Spleen (tissue), 11 donors: ENCODE data around the gene CST3. TPM values are rescaled to one million over a fixed set of nuclear protein-coding genes. Genes with fewer than 3 reads are reported as not detected.

ENCODE experiments used
- DNase-seq: peaks from one replicate; pipeline ENCODE4 v3.0.0-alpha.2; 2020
- H3K27ac ChIP-seq, 8 donors: fragments of 200-600 bp; sonication (generic) in 7 of 8; 1 replicate in 4 of 8; 2 replicates in 4 of 8; pipeline versions ENCODE4 v1.5.0 to v1.8.0; 2016 to 2021; ENCODE audit warnings: inconsistent platforms in 4 of 8, mild to moderate bottlenecking in 4 of 8, moderate library complexity in 1 of 8
- H3K27me3 ChIP-seq, 7 donors: fragments of 200-600 bp; sonication (generic) in 6 of 7; replicated peaks in 1 of 7; 1 replicate in 4 of 7; 2 replicates in 3 of 7; pipeline versions ENCODE4 v1.5.0 to v1.8.0; 2016 to 2021; ENCODE audit warnings: inconsistent platforms in 3 of 7, mild to moderate bottlenecking in 1 of 7
- H3K36me3 ChIP-seq, 6 donors: fragments of 200-600 bp; sonication (generic) in 5 of 6; 1 replicate in 4 of 6; 2 replicates in 2 of 6; pipeline versions ENCODE4 v1.5.0 to v1.8.0; 2016 to 2021; ENCODE audit warnings: inconsistent platforms in 2 of 6
- H3K4me1 ChIP-seq, 6 donors: fragments of 200-600 bp; sonication (generic) in 5 of 6; 1 replicate in 3 of 6; 2 replicates in 3 of 6; pipeline versions ENCODE4 v1.5.0 to v1.8.0; 2016 to 2021; ENCODE audit warnings: inconsistent platforms in 3 of 6
- H3K4me3 ChIP-seq, 8 donors: fragments of 200-600 bp; sonication (generic) in 7 of 8; 1 replicate in 4 of 8; 2 replicates in 4 of 8; pipeline versions ENCODE4 v1.5.0 to v1.8.0; 2016 to 2021; ENCODE audit warnings: inconsistent platforms in 4 of 8, mild to moderate bottlenecking in 4 of 8, moderate library complexity in 2 of 8
- H3K9me3 ChIP-seq, 8 donors: fragments of 200-600 bp; sonication (generic) in 7 of 8; 1 replicate in 4 of 8; 2 replicates in 4 of 8; pipeline versions ENCODE4 v1.5.0 to v1.8.0; 2016 to 2021; ENCODE audit warnings: inconsistent platforms in 4 of 8
- CTCF ChIP-seq, 11 experiments: fragments of 200-600 bp in 7 of 11; fragments of 450-650 bp in 4 of 11; sonication (generic) in 4 of 11; IDR thresholded peaks in 8 of 11; conservative IDR thresholded peaks in 3 of 11; 1 replicate in 7 of 11; 2 replicates in 4 of 11; pipeline versions ENCODE4 v1.4.0 to v1.8.0; 2016 to 2021; ENCODE audit warnings: antibody characterized with exemption in 11 of 11, inconsistent platforms in 4 of 11, mild to moderate bottlenecking in 1 of 11
- POLR2A ChIP-seq, 3 donors: fragments of 450-650 bp; IDR thresholded peaks; one replicate each; pipeline ENCODE4 v1.5.1; 2017; ENCODE audit warnings: antibody characterized with exemption in 3 of 3, mild to moderate bottlenecking in 1 of 3
- POLR2AphosphoS5 ChIP-seq, 3 donors: sonication (generic); formaldehyde crosslinking; IDR thresholded peaks; one replicate each; pipeline ENCODE4 v1.5.1; 2017; ENCODE audit warnings: antibody characterized with exemption in 3 of 3
- WGBS, 5 donors: extraction: QIAGEN DNeasy Blood & Tissue Kit in 3 of 5; methylation state at CpG; one replicate each; pipeline versions ENCODE4 v1.1.5 to v1.1.7; 2013 to 2018; 5-methylcytosine and 5-hydroxymethylcytosine counted together
- intact Hi-C: fragments of 100-400 bp; cut with DNase I; formaldehyde crosslinking; loops from one replicate; pipeline ENCODE4 v1.15.0; 2023; ENCODE audit warnings: low total_unique reads
- polyA plus RNA-seq, 3 donors: library from polyadenylated mRNA; stranded (reverse); fragments of 200-250 nt; gene quantifications; one replicate each; pipeline ENCODE4 v1.2.1, GENCODE V29; 2013
- total RNA-seq, 7 donors: library from RNA; depleted of rRNA in 3 of 7; stranded (reverse); fragments of >200 nt in 3 of 7; fragmentation: NEBNext Ultra II Directional in 4 of 7; extraction: Animal tissue kit (Norgen Biotek cat#: 25700) in 4 of 7; gene quantifications; one replicate each; pipeline versions ENCODE4 v1.1.0 to v1.2.1, GENCODE V29; 2016 to 2021
- donor health status: healthy with polysubstance abuse.
- donor health status: DM: no; HTN: no; CAD: no; lungs with moderate emphysema.
- donor health status: DM: no; HTN: no; CAD: no.
- donor health status: Bipolar disorder and iron deficiency.
- donor health status: healthy.
- donor health status: DM: no; HTN: no; CAD: no.
- donor health status: DM: yes; HTN: yes; CAD: no.

The CST3 gene
- total and polyA plus RNA-seq, 10 donors, result 199 to 1,082 (median 595) TPM

GRCh38 chr20:23652926-23653325, 15.2 kb upstream of the CST3 start:
- Histone ChIP-seq H3K36me3 (no peaks in the 10 kb centered on the region), H3K9me3 (no peaks in the 10 kb centered on the region), H3K4me3 (no peak overlapping the region), H3K4me1 (peaks cover 7 to 35% (median 15%) of the 10 kb centered on the region in 6 donors), H3K27ac (no peak overlapping the region), H3K27me3 (peaks cover 0 to 6% (median 0%) of the 10 kb centered on the region in 7 donors)
- intact Hi-C loops, result no loop called here
- WGBS, 5 donors, result 69 to 100% (median 84%) methylated on average over 2 of the region's 2 CpGs
- DNase-seq, result no peak
- TF ChIP-seq POLR2AphosphoS5 (IDR thresholded peaks at IDR 0.05) (no peak), CTCF (IDR thresholded peaks at IDR 0.05 in 8 of 11, conservative IDR thresholded peaks at IDR 0.05 in 3 of 11) (no peak), POLR2A (IDR thresholded peaks at IDR 0.05) (no peak)

- TF ChIP-seq POLR2A (IDR thresholded peaks at IDR 0.05), result no peak
- H3K27me3 ChIP-seq, result peaks cover 0 to 6% (median 0%) of the 10 kb centered on the region in 7 donors
- peaks cover 7 to 35% (median 15%) of the 10 kb centered on the region in 6 donors for H3K4me1 ChIP-seq
- H3K36me3 ChIP-seq, result no peaks in the 10 kb centered on the region
- intact Hi-C loops, result no loop called here
- DNase-seq, result no peak
- H3K9me3 ChIP-seq, result no peaks in the 10 kb centered on the region
- no peak overlapping the region for H3K4me3 ChIP-seq
- no peak overlapping the region for H3K27ac ChIP-seq
Measured at GRCh38 chr20:23652371-23652770, 14.6 kb upstream of the CST3 start.

GRCh38 chr20:23651117-23651516, 13.4 kb upstream of the CST3 start:
- intact Hi-C loops, result no loop called here
- Histone ChIP-seq H3K4me3 (no peak overlapping the region), H3K9me3 (no peaks in the 10 kb centered on the region), H3K27me3 (peaks cover 0 to 4% (median 0%) of the 10 kb centered on the region in 7 donors), H3K36me3 (no peaks in the 10 kb centered on the region), H3K27ac (no peak overlapping the region), H3K4me1 (peaks cover 3 to 28% (median 12%) of the 10 kb centered on the region in 6 donors)
- TF ChIP-seq POLR2AphosphoS5 (IDR thresholded peaks at IDR 0.05), result no peak
- no peak for TF ChIP-seq POLR2A (IDR thresholded peaks at IDR 0.05)
- no peak for TF ChIP-seq CTCF (IDR thresholded peaks at IDR 0.05 in 8 of 11, conservative IDR thresholded peaks at IDR 0.05 in 3 of 11)
- DNase-seq, result no peak
- 87 to 96% (median 91%) methylated on average over 2 of the region's 2 CpGs for WGBS, 5 donors

- Histone ChIP-seq H3K9me3 (no peaks in the 10 kb centered on the region), H3K27ac (no peak overlapping the region), H3K4me1 (peaks cover 0 to 16% (median 2%) of the 10 kb centered on the region in 6 donors), H3K4me3 (no peak overlapping the region), H3K36me3 (no peaks in the 10 kb centered on the region), H3K27me3 (no peaks in the 10 kb centered on the region)
- 73 to 84% (median 79%) methylated on average over 1 of the region's 1 CpG for WGBS, 5 donors
- TF ChIP-seq POLR2A (IDR thresholded peaks at IDR 0.05) (no peak), CTCF (IDR thresholded peaks at IDR 0.05 in 8 of 11, conservative IDR thresholded peaks at IDR 0.05 in 3 of 11) (no peak), POLR2AphosphoS5 (IDR thresholded peaks at IDR 0.05) (no peak)
- no peak for DNase-seq
- intact Hi-C loops, result no loop called here
Measured at GRCh38 chr20:23649830-23650417, 12.2 kb upstream of the CST3 start.
